22Rv1 (cell line): ENCODE data around the gene PMEPA1.

Experiments used
- H3K27ac ChIP-seq: fragments of 450-650 bp; 2 replicates; pipeline ENCODE4 v1.5.1; 2017
- ZFX ChIP-seq: fragments of 450-650 bp; IDR thresholded peaks from 2 replicates; pipeline ENCODE4 v1.6.1; 2017; ENCODE audit warnings: antibody characterized with exemption, borderline replicate concordance
- TF ChIP-seq, protein P1 (sequence below): fragments of 450-650 bp; IDR thresholded peaks from 2 replicates; pipeline ENCODE4 v1.5.1; 2017; ENCODE audit warnings: mild to moderate bottlenecking

PMEPA1 gene

GRCh38 chr20:57716202-57716601, 6.4 kb upstream of the PMEPA1 start:
- peak overlapping the region; percentile 93 for H3K27ac ChIP-seq

DNA sequence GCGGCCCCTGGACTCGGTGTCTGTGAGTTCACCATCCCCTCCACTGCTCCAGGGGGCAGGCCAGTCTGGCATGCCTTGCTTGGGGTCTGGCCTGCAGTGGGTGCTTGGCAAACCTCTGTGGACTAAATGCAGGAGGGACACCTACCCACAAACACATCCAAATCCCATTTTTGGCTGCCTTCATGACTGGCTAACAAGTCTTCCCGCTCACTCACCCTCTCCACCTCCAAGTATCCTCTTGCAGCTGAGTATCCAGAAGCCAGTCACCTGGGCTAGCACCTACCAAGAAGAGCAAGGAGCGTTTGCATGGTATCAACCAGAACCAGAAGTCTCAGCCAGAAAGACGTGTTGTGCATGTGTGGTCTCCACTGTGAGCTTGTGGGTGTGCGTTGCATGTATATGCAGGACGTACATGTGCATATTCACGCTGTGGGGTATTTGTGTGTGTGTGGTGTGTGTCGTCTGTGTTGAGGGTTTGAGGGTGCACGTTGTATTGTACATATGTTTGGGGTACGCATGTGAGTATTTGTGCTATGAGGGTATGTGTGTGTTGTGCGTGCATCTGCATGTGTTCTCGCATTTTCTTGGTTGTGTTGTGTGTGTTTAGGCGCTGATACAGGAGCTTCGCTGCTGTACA, 5.6 kb upstream of the PMEPA1 start:
- peak overlapping the region; percentile 93 for H3K27ac ChIP-seq
- TF ChIP-seq, protein P1, sequence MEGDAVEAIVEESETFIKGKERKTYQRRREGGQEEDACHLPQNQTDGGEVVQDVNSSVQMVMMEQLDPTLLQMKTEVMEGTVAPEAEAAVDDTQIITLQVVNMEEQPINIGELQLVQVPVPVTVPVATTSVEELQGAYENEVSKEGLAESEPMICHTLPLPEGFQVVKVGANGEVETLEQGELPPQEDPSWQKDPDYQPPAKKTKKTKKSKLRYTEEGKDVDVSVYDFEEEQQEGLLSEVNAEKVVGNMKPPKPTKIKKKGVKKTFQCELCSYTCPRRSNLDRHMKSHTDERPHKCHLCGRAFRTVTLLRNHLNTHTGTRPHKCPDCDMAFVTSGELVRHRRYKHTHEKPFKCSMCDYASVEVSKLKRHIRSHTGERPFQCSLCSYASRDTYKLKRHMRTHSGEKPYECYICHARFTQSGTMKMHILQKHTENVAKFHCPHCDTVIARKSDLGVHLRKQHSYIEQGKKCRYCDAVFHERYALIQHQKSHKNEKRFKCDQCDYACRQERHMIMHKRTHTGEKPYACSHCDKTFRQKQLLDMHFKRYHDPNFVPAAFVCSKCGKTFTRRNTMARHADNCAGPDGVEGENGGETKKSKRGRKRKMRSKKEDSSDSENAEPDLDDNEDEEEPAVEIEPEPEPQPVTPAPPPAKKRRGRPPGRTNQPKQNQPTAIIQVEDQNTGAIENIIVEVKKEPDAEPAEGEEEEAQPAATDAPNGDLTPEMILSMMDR = no peak
- TF ChIP-seq ZFX = no peak

More at GRCh38 chr20:57716202-57716601, 6.4 kb upstream of the PMEPA1 start:
- TF ChIP-seq ZFX = no peak
- TF ChIP-seq, protein P1 = no peak

GRCh38 chr20:57714409-57715267, 4.8 kb upstream of the PMEPA1 start:
- H3K27ac ChIP-seq = peak overlapping the region; percentile 93
- no peak for TF ChIP-seq ZFX
- TF ChIP-seq, protein P1 = no peak

- no peak for TF ChIP-seq ZFX
- TF ChIP-seq, protein P1 = no peak
- peak overlapping the region; percentile 93 for H3K27ac ChIP-seq
These were observed 4.1 kb upstream of the PMEPA1 start for GRCh38 chr20:57713951-57714350.

GRCh38 chr20:57713505-57713903, 3.7 kb upstream of the PMEPA1 start:
- peak overlapping the region; percentile 93 for H3K27ac ChIP-seq
- TF ChIP-seq, protein P1 = no peak
- TF ChIP-seq ZFX = no peak

- peak overlapping the region; percentile 93 for H3K27ac ChIP-seq
- TF ChIP-seq, protein P1 = no peak
- TF ChIP-seq ZFX = no peak
These were observed 3.2 kb upstream of the PMEPA1 start for GRCh38 chr20:57712851-57713504.
